ENCODE measurements around the gene PTPRE. TPM values are rescaled to one million over a fixed set of nuclear protein-coding genes. Genes with fewer than 3 reads are reported as not detected.
A peak's percentile ranks its signal among the peaks of the same experiment; 100 is the strongest.

Gene PTPRE
- total RNA-seq, 1 experiment from 2014 or later: 20.4 TPM

GRCh38 chr10:128113026-128113425 is 206.1 kb downstream of the PTPRE start:
- Histone ChIP-seq H4K20me1 (ENCODE audit: insufficient read depth, low read depth, low read length) (no peaks in the 10 kb centered on the region), H3K4me2 (ENCODE audit: low read depth, low read length, poor library complexity, severe bottlenecking) (no peak overlapping the region), H3K36me3 (ENCODE audit: insufficient read depth, low read length) (peaks cover 83% of the 10 kb centered on the region; the same call in 1 of the 2 replicates), H3K27ac (ENCODE audit: low read length) (no peak overlapping the region), H3K4me3 (ENCODE audit: low read length) (no peak overlapping the region), H3K9me2 (replicated peaks; ENCODE audit: insufficient read depth, low read length) (no peaks in the 10 kb centered on the region), H3K79me2 (ENCODE audit: low read length) (peaks cover 16% of the 10 kb centered on the region; the same call in 1 of the 2 replicates), H2AFZ (ENCODE audit: low read length) (no peak overlapping the region), H3K9me3 (ENCODE audit: low read length) (no peaks in the 10 kb centered on the region), H3K9ac (ENCODE audit: low read length) (no peak overlapping the region), H3K4me1 (ENCODE audit: low read length) (no peaks in the 10 kb centered on the region), H3K27me3 (ENCODE audit: low read length) (no peaks in the 10 kb centered on the region)
- no peak for DNase-seq

GRCh38 chr10:128114901-128115300 is 208.0 kb downstream of the PTPRE start:
- Histone ChIP-seq H3K27me3 (ENCODE audit: low read length) (no peaks in the 10 kb centered on the region), H3K4me3 (ENCODE audit: low read length) (no peak overlapping the region), H3K79me2 (ENCODE audit: low read length) (peaks cover 32% of the 10 kb centered on the region), H3K4me2 (ENCODE audit: low read depth, low read length, poor library complexity, severe bottlenecking) (no peak overlapping the region), H3K36me3 (ENCODE audit: insufficient read depth, low read length) (peaks cover 81% of the 10 kb centered on the region), H2AFZ (ENCODE audit: low read length) (no peak overlapping the region), H3K4me1 (ENCODE audit: low read length) (peaks cover 2% of the 10 kb centered on the region), H3K9ac (ENCODE audit: low read length) (no peak overlapping the region), H4K20me1 (ENCODE audit: insufficient read depth, low read depth, low read length) (no peaks in the 10 kb centered on the region), H3K9me2 (replicated peaks; ENCODE audit: insufficient read depth, low read length) (no peaks in the 10 kb centered on the region), H3K9me3 (ENCODE audit: low read length) (no peaks in the 10 kb centered on the region), H3K27ac (ENCODE audit: low read length) (no peak overlapping the region)
- DNase-seq: no peak

- Histone ChIP-seq H3K36me3 (ENCODE audit: insufficient read depth, low read length) (peaks cover 79% of the 10 kb centered on the region), H3K4me1 (ENCODE audit: low read length) (peaks cover 6% of the 10 kb centered on the region), H3K27me3 (ENCODE audit: low read length) (no peaks in the 10 kb centered on the region), H3K4me3 (ENCODE audit: low read length) (no peak overlapping the region), H2AFZ (ENCODE audit: low read length) (no peak overlapping the region), H3K9me2 (replicated peaks; ENCODE audit: insufficient read depth, low read length) (no peaks in the 10 kb centered on the region), H3K9me3 (ENCODE audit: low read length) (no peaks in the 10 kb centered on the region), H3K27ac (ENCODE audit: low read length) (no peak overlapping the region), H3K4me2 (ENCODE audit: low read depth, low read length, poor library complexity, severe bottlenecking) (no peak overlapping the region), H3K9ac (ENCODE audit: low read length) (no peak overlapping the region), H3K79me2 (ENCODE audit: low read length) (peaks cover 36% of the 10 kb centered on the region), H4K20me1 (ENCODE audit: insufficient read depth, low read depth, low read length) (no peaks in the 10 kb centered on the region)
- DNase-seq: no peak
Measured at GRCh38 chr10:128115356-128115755, 208.5 kb downstream of the PTPRE start.

GRCh38 chr10:128116187-128116586 is 209.3 kb downstream of the PTPRE start:
- Histone ChIP-seq H3K4me3 (ENCODE audit: low read length) (no peak overlapping the region), H3K4me2 (ENCODE audit: low read depth, low read length, poor library complexity, severe bottlenecking) (no peak overlapping the region), H3K27me3 (ENCODE audit: low read length) (no peaks in the 10 kb centered on the region), H2AFZ (ENCODE audit: low read length) (no peak overlapping the region), H3K9ac (ENCODE audit: low read length) (no peak overlapping the region), H3K9me3 (ENCODE audit: low read length) (no peaks in the 10 kb centered on the region), H3K79me2 (ENCODE audit: low read length) (peaks cover 43% of the 10 kb centered on the region), H3K27ac (ENCODE audit: low read length) (no peak overlapping the region), H3K9me2 (replicated peaks; ENCODE audit: insufficient read depth, low read length) (no peaks in the 10 kb centered on the region), H4K20me1 (ENCODE audit: insufficient read depth, low read depth, low read length) (no peaks in the 10 kb centered on the region), H3K36me3 (ENCODE audit: insufficient read depth, low read length) (peaks cover 70% of the 10 kb centered on the region), H3K4me1 (ENCODE audit: low read length) (peaks cover 12% of the 10 kb centered on the region)
- DNase-seq: no peak

- Histone ChIP-seq H2AFZ (ENCODE audit: low read length) (no peak overlapping the region), H3K9me3 (ENCODE audit: low read length) (no peaks in the 10 kb centered on the region), H3K4me2 (ENCODE audit: low read depth, low read length, poor library complexity, severe bottlenecking) (no peak overlapping the region), H4K20me1 (ENCODE audit: insufficient read depth, low read depth, low read length) (no peaks in the 10 kb centered on the region), H3K9ac (ENCODE audit: low read length) (no peak overlapping the region), H3K27ac (ENCODE audit: low read length) (no peak overlapping the region), H3K27me3 (ENCODE audit: low read length) (no peaks in the 10 kb centered on the region), H3K4me1 (ENCODE audit: low read length) (peaks cover 12% of the 10 kb centered on the region), H3K79me2 (ENCODE audit: low read length) (peaks cover 48% of the 10 kb centered on the region), H3K4me3 (ENCODE audit: low read length) (no peak overlapping the region), H3K9me2 (replicated peaks; ENCODE audit: insufficient read depth, low read length) (no peaks in the 10 kb centered on the region), H3K36me3 (ENCODE audit: insufficient read depth, low read length) (peaks cover 66% of the 10 kb centered on the region)
- no peak for DNase-seq
Measured at GRCh38 chr10:128116851-128117615, 210.1 kb downstream of the PTPRE start.

- peaks cover 37% of the 10 kb centered on the region for H3K4me1 ChIP-seq (ENCODE audit: low read length)
- H3K4me2 ChIP-seq (ENCODE audit: low read depth, low read length, poor library complexity, severe bottlenecking): no peak overlapping the region
- H3K27me3 ChIP-seq (ENCODE audit: low read length): no peaks in the 10 kb centered on the region
- peaks cover 79% of the 10 kb centered on the region for H3K79me2 ChIP-seq (ENCODE audit: low read length)
- no peak for DNase-seq
- peaks cover 54% of the 10 kb centered on the region for H3K36me3 ChIP-seq (ENCODE audit: insufficient read depth, low read length)
- H4K20me1 ChIP-seq (ENCODE audit: insufficient read depth, low read depth, low read length): peaks cover 9% of the 10 kb centered on the region; the same call in 1 of the 2 replicates
- no peak overlapping the region for H3K9ac ChIP-seq (ENCODE audit: low read length)
- H3K9me3 ChIP-seq (ENCODE audit: low read length): no peaks in the 10 kb centered on the region
- no peak overlapping the region for H3K27ac ChIP-seq (ENCODE audit: low read length)
- no peak overlapping the region for H2AFZ ChIP-seq (ENCODE audit: low read length)
- no peaks in the 10 kb centered on the region for H3K9me2 ChIP-seq (replicated peaks; ENCODE audit: insufficient read depth, low read length)
- no peak overlapping the region for H3K4me3 ChIP-seq (ENCODE audit: low read length)
Measured at GRCh38 chr10:128121750-128122412, 215.0 kb downstream of the PTPRE start.

- peaks cover 43% of the 10 kb centered on the region for H3K4me1 ChIP-seq (ENCODE audit: low read length)
- no peaks in the 10 kb centered on the region for H3K27me3 ChIP-seq (ENCODE audit: low read length)
- no peak overlapping the region for H3K9ac ChIP-seq (ENCODE audit: low read length)
- no peak overlapping the region for H3K27ac ChIP-seq (ENCODE audit: low read length)
- no peak for DNase-seq
- peaks cover 50% of the 10 kb centered on the region for H3K36me3 ChIP-seq (ENCODE audit: insufficient read depth, low read length)
- peaks cover 9% of the 10 kb centered on the region; the same call in 1 of the 2 replicates for H4K20me1 ChIP-seq (ENCODE audit: insufficient read depth, low read depth, low read length)
- H3K79me2 ChIP-seq (ENCODE audit: low read length): peaks cover 73% of the 10 kb centered on the region
- H2AFZ ChIP-seq (ENCODE audit: low read length): no peak overlapping the region
- H3K4me3 ChIP-seq (ENCODE audit: low read length): no peak overlapping the region
- H3K9me2 ChIP-seq (replicated peaks; ENCODE audit: insufficient read depth, low read length): no peaks in the 10 kb centered on the region
- H3K9me3 ChIP-seq (ENCODE audit: low read length): no peaks in the 10 kb centered on the region
- H3K4me2 ChIP-seq (ENCODE audit: low read depth, low read length, poor library complexity, severe bottlenecking): peak overlapping the region; percentile 89
Measured at GRCh38 chr10:128122931-128123330, 216.0 kb downstream of the PTPRE start.

GRCh38 chr10:128123846-128124245 is 216.9 kb downstream of the PTPRE start:
- peaks cover 44% of the 10 kb centered on the region for H3K36me3 ChIP-seq (ENCODE audit: insufficient read depth, low read length)
- peaks cover 43% of the 10 kb centered on the region for H3K4me1 ChIP-seq (ENCODE audit: low read length)
- H2AFZ ChIP-seq (ENCODE audit: low read length): no peak overlapping the region
- peak overlapping the region; percentile 91 for H3K4me3 ChIP-seq (ENCODE audit: low read length)
- H3K27me3 ChIP-seq (ENCODE audit: low read length): no peaks in the 10 kb centered on the region
- peak overlapping the region; percentile 89 for H3K4me2 ChIP-seq (ENCODE audit: low read depth, low read length, poor library complexity, severe bottlenecking)
- peaks cover 67% of the 10 kb centered on the region for H3K79me2 ChIP-seq (ENCODE audit: low read length)
- peaks cover 9% of the 10 kb centered on the region; the same call in 1 of the 2 replicates for H4K20me1 ChIP-seq (ENCODE audit: insufficient read depth, low read depth, low read length)
- H3K9me2 ChIP-seq (replicated peaks; ENCODE audit: insufficient read depth, low read length): no peaks in the 10 kb centered on the region
- no peak overlapping the region for H3K27ac ChIP-seq (ENCODE audit: low read length)
- DNase-seq: no peak
- H3K9me3 ChIP-seq (ENCODE audit: low read length): no peaks in the 10 kb centered on the region
- peak overlapping the region; percentile 97; the same call in 1 of the 2 replicates for H3K9ac ChIP-seq (ENCODE audit: low read length)
